AG09309 (cell line): Measurements from ENCODE around the gene ANKRD17.
"Not testable (repeated sequence)": the region's sequence is repeated elsewhere in the genome, so short reads cannot be mapped to it uniquely, and the experiment has no call there.

Experiments used
- DNase-seq: peaks from one replicate; pipeline ENCODE4 v3.0.0-alpha.2; 2010; ENCODE audit warnings: low read depth
- H3K4me3 ChIP-seq: 2 replicates; pipeline ENCODE4 v1.5.1; 2011; ENCODE audit warnings: mild to moderate bottlenecking, low read depth, low read length, moderate library complexity; ENCODE audit not compliant: control insufficient read depth
- TF ChIP-seq, protein P1 (sequence below): IDR thresholded peaks from 2 replicates; pipeline ENCODE4 v1.5.1; 2011; ENCODE audit warnings: mild to moderate bottlenecking, low read depth, low read length, inconsistent platforms; ENCODE audit not compliant: insufficient read depth, control insufficient read depth; ENCODE audit errors: missing control alignments

ANKRD17 gene

DNA sequence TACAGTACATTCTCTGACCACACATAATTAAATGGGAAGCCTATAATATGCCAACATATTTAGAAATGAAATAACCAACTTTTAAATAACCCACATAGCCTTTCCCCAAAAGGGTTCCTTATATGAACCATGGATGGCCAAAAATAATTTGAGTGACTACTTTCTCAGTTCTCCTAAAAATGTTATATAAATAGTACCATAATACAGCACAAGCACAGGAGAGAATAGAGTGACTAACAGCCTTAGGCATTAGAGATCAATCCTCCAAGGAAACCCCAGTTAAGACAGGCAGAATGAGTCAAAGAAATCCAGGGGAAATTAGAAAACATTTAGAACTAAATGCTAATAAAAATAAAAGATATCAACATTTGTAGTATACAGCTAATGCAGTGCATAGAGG lies 50.2 kb downstream of the ANKRD17 start:
- no peak overlapping the region for H3K4me3 ChIP-seq
- peak; percentile 3 for DNase-seq
- TF ChIP-seq, protein P1, sequence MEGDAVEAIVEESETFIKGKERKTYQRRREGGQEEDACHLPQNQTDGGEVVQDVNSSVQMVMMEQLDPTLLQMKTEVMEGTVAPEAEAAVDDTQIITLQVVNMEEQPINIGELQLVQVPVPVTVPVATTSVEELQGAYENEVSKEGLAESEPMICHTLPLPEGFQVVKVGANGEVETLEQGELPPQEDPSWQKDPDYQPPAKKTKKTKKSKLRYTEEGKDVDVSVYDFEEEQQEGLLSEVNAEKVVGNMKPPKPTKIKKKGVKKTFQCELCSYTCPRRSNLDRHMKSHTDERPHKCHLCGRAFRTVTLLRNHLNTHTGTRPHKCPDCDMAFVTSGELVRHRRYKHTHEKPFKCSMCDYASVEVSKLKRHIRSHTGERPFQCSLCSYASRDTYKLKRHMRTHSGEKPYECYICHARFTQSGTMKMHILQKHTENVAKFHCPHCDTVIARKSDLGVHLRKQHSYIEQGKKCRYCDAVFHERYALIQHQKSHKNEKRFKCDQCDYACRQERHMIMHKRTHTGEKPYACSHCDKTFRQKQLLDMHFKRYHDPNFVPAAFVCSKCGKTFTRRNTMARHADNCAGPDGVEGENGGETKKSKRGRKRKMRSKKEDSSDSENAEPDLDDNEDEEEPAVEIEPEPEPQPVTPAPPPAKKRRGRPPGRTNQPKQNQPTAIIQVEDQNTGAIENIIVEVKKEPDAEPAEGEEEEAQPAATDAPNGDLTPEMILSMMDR, result no peak

DNA sequence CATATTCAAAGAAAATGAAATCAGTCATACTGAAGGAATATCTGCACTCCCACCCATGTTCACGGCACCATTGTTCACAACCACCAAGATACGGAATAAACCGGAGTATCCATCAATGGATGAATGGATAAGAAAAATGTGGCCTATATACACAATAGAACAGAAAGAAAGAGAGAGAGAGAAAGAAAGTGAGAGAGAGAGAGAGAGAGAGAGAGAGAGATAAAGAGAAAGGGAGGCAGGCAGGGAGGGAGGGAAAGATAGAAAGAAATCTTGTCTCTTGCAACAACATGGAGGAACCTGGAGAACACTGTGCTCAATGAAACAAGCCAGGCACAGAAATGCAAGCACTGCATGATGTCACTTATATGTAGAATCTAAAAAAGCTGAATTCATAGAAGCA lies 52.4 kb downstream of the ANKRD17 start:
- no peak for DNase-seq
- no peak overlapping the region for H3K4me3 ChIP-seq
- TF ChIP-seq, protein P1, result no peak

DNA sequence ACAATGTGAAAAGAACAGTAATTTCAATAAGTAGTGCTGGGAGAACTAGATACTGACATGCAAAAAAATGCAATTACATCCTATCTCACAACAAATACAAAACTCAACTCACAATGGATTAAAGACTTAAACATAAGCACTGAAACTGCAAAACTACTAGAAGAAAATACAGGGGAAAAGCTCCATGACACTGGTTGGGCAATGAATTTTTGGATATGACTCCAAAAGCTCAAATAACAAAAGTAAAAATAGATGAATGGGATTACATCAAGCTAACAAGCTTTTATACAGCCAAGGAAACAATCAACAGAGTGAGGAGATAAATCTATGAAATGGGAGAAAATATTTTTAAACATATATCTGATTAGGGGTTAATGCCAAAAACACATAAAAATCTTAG lies 53.1 kb downstream of the ANKRD17 start:
- H3K4me3 ChIP-seq, result no peak overlapping the region
- TF ChIP-seq, protein P1, result no peak
- DNase-seq, result no peak

DNA sequence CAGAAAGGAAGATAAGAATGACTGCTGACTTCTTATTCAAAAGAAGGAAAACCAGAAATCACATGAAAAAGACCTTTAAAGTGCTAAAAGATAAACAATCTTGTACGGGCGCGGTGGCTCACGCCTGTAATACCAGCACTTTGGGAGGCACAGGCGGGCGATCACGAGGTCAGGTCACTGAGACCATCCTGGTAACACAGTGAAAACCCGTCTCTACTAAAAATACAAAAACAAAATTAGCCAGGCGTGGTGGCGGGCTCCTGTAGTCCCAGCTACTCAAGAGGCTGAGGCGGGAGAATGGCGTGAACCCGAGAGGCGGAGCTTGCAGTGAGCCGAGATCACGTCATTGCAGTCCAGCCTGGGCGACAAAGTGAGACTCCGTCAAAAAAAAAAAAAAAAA lies 54.6 kb downstream of the ANKRD17 start:
- DNase-seq, H3K4me3 ChIP-seq: not testable (repeated sequence)

DNA sequence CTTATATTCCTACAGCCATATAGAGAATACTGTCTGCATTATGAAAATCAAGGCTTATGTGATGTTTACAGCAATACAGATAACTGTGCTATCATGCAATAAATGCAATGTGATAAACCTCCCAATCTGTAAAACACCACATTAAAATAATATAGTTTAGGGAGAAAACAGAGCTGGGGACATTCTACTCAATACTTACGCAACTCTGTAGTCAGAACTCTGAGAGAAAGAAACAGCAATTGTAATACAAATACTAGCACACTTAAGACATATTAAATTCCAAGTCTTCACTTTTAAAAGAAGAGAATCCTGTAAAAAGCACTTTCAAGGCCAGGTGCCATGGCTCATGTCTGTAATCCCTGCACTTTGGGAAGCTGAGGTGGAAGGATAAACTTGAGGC lies 61.4 kb downstream of the ANKRD17 start:
- DNase-seq, result no peak
- H3K4me3 ChIP-seq, result no peak overlapping the region
- TF ChIP-seq, protein P1, result no peak

DNA sequence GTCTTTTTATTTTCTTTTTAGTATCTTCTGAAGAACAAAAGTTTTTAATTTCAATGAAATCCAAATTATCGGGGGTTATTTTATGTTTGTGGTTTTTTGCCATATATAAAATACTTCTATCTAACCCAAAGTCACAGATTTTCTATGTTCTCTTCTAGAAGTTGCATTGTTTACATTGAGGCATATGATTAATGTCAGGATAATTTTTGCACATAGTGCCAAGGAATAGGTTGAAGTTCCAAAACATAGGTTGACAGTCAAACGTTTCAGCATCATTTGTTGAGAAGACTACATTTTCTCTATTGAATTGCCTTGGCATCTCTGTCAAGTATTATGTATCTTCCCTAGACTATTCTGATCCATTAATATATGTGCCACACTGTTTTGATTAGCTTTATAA lies 64.5 kb downstream of the ANKRD17 start:
- no peak for DNase-seq
- H3K4me3 ChIP-seq, result no peak overlapping the region
- TF ChIP-seq, protein P1, result no peak

DNA sequence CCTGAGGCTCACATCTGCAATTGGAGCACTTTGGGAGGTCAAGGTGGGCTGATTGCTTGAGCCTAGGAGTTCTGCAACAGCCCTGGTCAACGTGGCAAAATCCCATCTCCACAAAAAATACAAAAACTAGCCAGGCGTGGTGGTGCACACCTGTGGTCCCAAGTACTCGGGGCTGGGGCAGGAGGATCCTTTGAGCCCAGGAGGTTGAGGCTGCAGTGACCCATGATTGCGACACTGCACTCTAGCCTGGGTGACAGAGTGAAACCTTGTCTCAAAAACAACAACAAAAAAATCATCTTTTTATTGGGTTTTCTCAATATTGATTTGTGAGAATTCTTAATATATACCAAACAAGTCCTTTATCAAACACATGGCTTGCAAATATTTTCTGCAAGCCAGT lies 64.9 kb downstream of the ANKRD17 start:
- no peak overlapping the region for H3K4me3 ChIP-seq
- no peak for DNase-seq
- TF ChIP-seq, protein P1, result no peak
